K562 (cell line): ENCODE data around the gene BCL2L12. TPM values are rescaled to one million over a fixed set of nuclear protein-coding genes. Genes with fewer than 3 reads are reported as not detected.
A peak's percentile ranks its signal among the peaks of the same experiment; 100 is the strongest.

Experiments
- ATAC-seq: fragments of 200-7000 bp; cut with Tn5 transposase; 3 replicates; pipeline ENCODE4 v1.9.1; 2020; ENCODE audit warnings: moderate library complexity
- BruUV-seq: library from RNA; stranded (reverse); fragments of 400-500 nt; replicated peaks from 2 replicates; lab custom pipeline; 2021; lab: Mats Ljungman, UMichigan
- CTCF ChIA-PET: fragments of 300-600 bp; formaldehyde crosslinking; extraction: SDS; loops from one replicate; lab custom pipeline; 2021; ENCODE audit warnings: low intra/inter-chr PET ratio; lab: Yijun Ruan, JAX
- POLR2A ChIA-PET: fragments of 300-600, 350-650 bp; sonication (Branson Sonifier 250); formaldehyde crosslinking; extraction: SDS; loops from one replicate; lab custom pipeline; 2021; ENCODE audit warnings: antibody characterized with exemption, inconsistent platforms; lab: Yijun Ruan, JAX
- DNase-seq, 4 experiments: peaks; one replicate each; pipeline versions ENCODE4 v3.0.0 to v3.0.0-alpha.2; 2011 to 2018; ENCODE audit warnings: low spot score in 3 of 4, mixed read lengths in 3 of 4; ENCODE audit errors: extremely low read depth in 1 of 4
- FAIRE-seq: peaks from 2 replicates; lab custom pipeline; 2011; peaks lifted over from hg19 to GRCh38; lab: Jason Lieb, UNC
- H2AFZ ChIP-seq: 2 replicates; pipeline ENCODE4 v1.6.0; 2011; ENCODE audit warnings: low read depth, low read length, control low read depth, inconsistent platforms
- H3K27ac ChIP-seq: fragments of 200-600 bp; 3 replicates; pipeline ENCODE4 v1.8.0; 2011; ENCODE audit warnings: low read depth, mild to moderate bottlenecking, control low read depth, inconsistent platforms, low read length, moderate library complexity, mixed read lengths; ENCODE audit errors: extremely low read depth
- H3K27me3 ChIP-seq, 2 experiments: fragments of 300-600 bp in 1 of 2; 2 replicates in 1 of 2; 3 replicates in 1 of 2; pipeline versions ENCODE4 v1.6.0 to v1.8.0; 2011; ENCODE audit warnings: inconsistent platforms in 2 of 2, low read length in 2 of 2, mild to moderate bottlenecking in 1 of 2, mixed read lengths in 1 of 2, moderate library complexity in 1 of 2; ENCODE audit not compliant: control insufficient read depth in 2 of 2, insufficient read depth in 2 of 2
- H3K36me3 ChIP-seq: fragments of 300-600 bp; 3 replicates; pipeline ENCODE4 v1.8.0; 2011; ENCODE audit warnings: mild to moderate bottlenecking, low read length, inconsistent platforms; ENCODE audit not compliant: control insufficient read depth, insufficient read depth
- H3K4me1 ChIP-seq, 2 experiments: fragments of 200-600 bp in 1 of 2; replicated peaks in 1 of 2; 2 replicates in 1 of 2; 3 replicates in 1 of 2; pipeline versions ENCODE4 v1.5.1 to v1.8.0; 2011; ENCODE audit warnings: inconsistent platforms in 2 of 2, low read length in 2 of 2, mild to moderate bottlenecking in 1 of 2, mixed read lengths in 1 of 2, moderate library complexity in 1 of 2; ENCODE audit not compliant: control insufficient read depth in 2 of 2, insufficient read depth in 2 of 2
- H3K4me2 ChIP-seq: 2 replicates; pipeline ENCODE4 v1.6.1; 2011; ENCODE audit warnings: low read length, control low read depth, inconsistent platforms, mixed read lengths; ENCODE audit not compliant: insufficient read depth
- H3K4me3 ChIP-seq: fragments of 200-600 bp; sonication (generic), shearing (Covaris generic); 2 replicates; pipeline ENCODE4 v1.5.1; 2016; ENCODE audit warnings: control low read depth, inconsistent platforms
- H3K79me2 ChIP-seq: fragments of 200-600 bp; 3 replicates; pipeline ENCODE4 v1.8.0; 2011; ENCODE audit warnings: low read length, inconsistent platforms; ENCODE audit not compliant: control insufficient read depth, insufficient read depth
- H3K9ac ChIP-seq, 2 experiments: 2 replicates each; pipeline versions ENCODE4 v1.6.0 to v1.6.1; 2011; ENCODE audit warnings: low read depth in 2 of 2, low read length in 2 of 2, control low read depth in 1 of 2, inconsistent platforms in 1 of 2, mild to moderate bottlenecking in 1 of 2, mixed read lengths in 1 of 2; ENCODE audit not compliant: insufficient read depth in 1 of 2
- H3K9me1 ChIP-seq: one replicate; pipeline ENCODE4 v1.6.0; 2011; ENCODE audit warnings: inconsistent platforms, mild to moderate bottlenecking, low read length, moderate library complexity; ENCODE audit not compliant: control insufficient read depth, insufficient read depth
- H3K9me3 ChIP-seq: replicated peaks from 2 replicates; pipeline ENCODE4 v1.5.1; 2011; ENCODE audit warnings: low read depth, low read length, inconsistent platforms; ENCODE audit not compliant: control insufficient read depth, insufficient read depth
- H4K20me1 ChIP-seq: replicated peaks from 2 replicates; pipeline ENCODE4 v1.6.1; 2011; ENCODE audit warnings: low read length, inconsistent platforms, mixed read lengths; ENCODE audit not compliant: control insufficient read depth, insufficient read depth
- JUN ChIP-seq, 2 experiments: sonication (generic) in 1 of 2; formaldehyde crosslinking in 1 of 2; IDR thresholded peaks; 2 replicates each; pipeline versions ENCODE4 v1.6.1 to v1.8.0; 2012 to 2022; ENCODE audit warnings: borderline replicate concordance in 2 of 2, mild to moderate bottlenecking in 2 of 2, improper control_type of control experiment in 1 of 2, low read depth in 1 of 2, low read length in 1 of 2, missing genetic modification reagents in 1 of 2
- KAT2B ChIP-seq: IDR thresholded peaks from one replicate; pipeline ENCODE4 v1.6.1; 2012; ENCODE audit warnings: low read depth, mild to moderate bottlenecking, control low read depth, inconsistent platforms, low read length, moderate library complexity
- RBFOX2 ChIP-seq: fragments of 200-400 bp; formaldehyde crosslinking; IDR thresholded peaks from 2 replicates; pipeline ENCODE4 v1.6.1; 2017; ENCODE audit warnings: low read depth, mild to moderate bottlenecking, low read length, moderate library complexity
- ZC3H4 ChIP-seq: sonication (generic); formaldehyde crosslinking; IDR thresholded peaks from 2 replicates; pipeline ENCODE4 v1.9.0; 2021; ENCODE audit warnings: missing genetic modification reagents, borderline replicate concordance
- WGBS: fragments of 100-300 bp; shearing (Covaris generic); methylation state at CpG from one replicate; pipeline ENCODE4 v1.1.6; 2016; ENCODE audit warnings: low coverage, mixed read lengths; ENCODE audit not compliant: insufficient coverage; ENCODE audit errors: missing lambda C conversion rate; 5-methylcytosine and 5-hydroxymethylcytosine counted together
- in situ Hi-C: fragments of 300-500 bp; cut with MboI; formaldehyde crosslinking; loops from 4 replicates; pipeline ENCODE4 v1.15.0; 2018; ENCODE audit warnings: inconsistent platforms, mixed read lengths
- intact Hi-C: fragments of 100-400 bp; cut with micrococcal nuclease; formaldehyde crosslinking; loops from 2 replicates; pipeline ENCODE4 v1.14.2; 2022
- polyA plus RNA-seq, 8 experiments: library from polyadenylated mRNA; depleted of rRNA in 4 of 8; stranded (reverse) in 5 of 8; unstranded in 3 of 8; fragments of >200 nt; fragmentation: Nextera tagmentation in 2 of 8; fragmentation: Illumina TruSeq in 1 of 8; extraction: Ambion mirVana in 2 of 8; extraction: Trizol in 1 of 8; gene quantifications; 2 replicates each; pipeline versions ENCODE4 v1.2.1 to v1.2.3, GENCODE V29; 2011 to 2014; ENCODE audit warnings: inconsistent platforms in 1 of 8, missing spikeins in 1 of 8
- total RNA-seq, 7 experiments: library from RNA; depleted of rRNA in 6 of 7; stranded (reverse); fragments of >200 nt in 6 of 7; fragmentation: Illumina TruSeq in 2 of 7; extraction: Trizol in 2 of 7; gene quantifications; 2 replicates each; pipeline versions ENCODE4 v1.2.1 to v1.2.3, GENCODE V29; 2011 to 2021; ENCODE audit warnings: low replicate concordance in 1 of 7
- TF ChIP-seq, protein P1 (sequence below): fragments of 200-600 bp; sonication (generic); IDR thresholded peaks from one replicate; pipeline ENCODE4 v1.6.1; 2012; ENCODE audit warnings: mild to moderate bottlenecking, low read depth, low read length, inconsistent platforms
- TF ChIP-seq, protein P2 (sequence below): sonication (generic); formaldehyde crosslinking; IDR thresholded peaks from 2 replicates; pipeline ENCODE4 v1.8.1; 2023; ENCODE audit warnings: mild to moderate bottlenecking, missing genetic modification reagents

BCL2L12 gene
- total and polyA plus RNA-seq, 9 of the 15 experiments (the other 6 are each of a cell fraction or from before 2014, with no cell fraction given), result 7.4 to 263 (median 81.2) TPM

DNA sequence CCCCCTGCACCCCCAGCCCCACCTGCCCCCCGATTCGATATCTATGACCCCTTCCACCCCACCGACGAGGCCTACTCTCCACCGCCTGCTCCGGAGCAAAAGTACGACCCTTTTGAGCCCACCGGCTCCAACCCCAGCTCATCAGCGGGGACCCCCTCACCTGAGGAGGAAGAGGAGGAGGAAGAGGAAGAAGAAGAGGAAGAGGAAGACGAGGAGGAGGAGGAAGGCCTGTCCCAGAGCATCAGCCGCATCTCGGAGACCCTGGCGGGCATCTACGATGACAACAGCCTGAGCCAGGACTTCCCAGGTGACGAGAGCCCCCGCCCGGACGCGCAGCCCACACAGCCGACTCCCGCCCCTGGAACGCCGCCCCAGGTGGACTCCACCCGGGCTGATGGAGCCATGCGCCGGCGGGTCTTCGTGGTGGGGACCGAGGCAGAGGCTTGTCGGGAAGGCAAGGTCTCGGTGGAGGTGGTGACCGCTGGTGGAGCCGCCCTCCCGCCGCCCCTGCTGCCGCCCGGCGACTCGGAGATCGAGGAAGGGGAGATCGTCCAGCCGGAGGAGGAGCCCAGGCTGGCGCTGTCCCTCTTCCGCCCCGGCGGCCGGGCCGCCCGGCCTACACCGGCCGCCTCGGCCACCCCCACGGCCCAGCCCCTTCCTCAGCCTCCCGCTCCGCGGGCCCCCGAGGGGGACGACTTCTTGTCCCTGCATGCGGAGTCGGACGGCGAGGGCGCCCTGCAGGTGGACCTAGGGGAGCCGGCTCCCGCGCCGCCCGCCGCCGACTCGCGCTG is 14.5 kb upstream of the BCL2L12 start:
- H3K9ac ChIP-seq, result no peak overlapping the region
- DNase-seq, result no peak
- H3K27me3 ChIP-seq, result no peaks in the 10 kb centered on the region
- no peak for FAIRE-seq
- no TSS peak for BruUV-seq
- no peaks in the 10 kb centered on the region for H3K9me1 ChIP-seq
- no peak overlapping the region for H3K27ac ChIP-seq
- CTCF ChIA-PET, result no interaction called here
- no peak for ATAC-seq
- in situ Hi-C loops, result no loop called here
- intact Hi-C loops, result no loop called here
- H3K4me2 ChIP-seq, result no peak overlapping the region
- H2AFZ ChIP-seq, result no peak overlapping the region
- 0 out of 2 replicates have a peak, but pooled peaks cover 4% of the 10 kb centered on the region for H4K20me1 ChIP-seq
- POLR2A ChIA-PET, result no interaction called here
- peaks cover 4% of the 10 kb centered on the region; the same call in 1 of the 3 replicates for H3K79me2 ChIP-seq
- TF ChIP-seq ZC3H4 (CRISPR knock-in tag), result no peak
- TF ChIP-seq, protein P1, sequence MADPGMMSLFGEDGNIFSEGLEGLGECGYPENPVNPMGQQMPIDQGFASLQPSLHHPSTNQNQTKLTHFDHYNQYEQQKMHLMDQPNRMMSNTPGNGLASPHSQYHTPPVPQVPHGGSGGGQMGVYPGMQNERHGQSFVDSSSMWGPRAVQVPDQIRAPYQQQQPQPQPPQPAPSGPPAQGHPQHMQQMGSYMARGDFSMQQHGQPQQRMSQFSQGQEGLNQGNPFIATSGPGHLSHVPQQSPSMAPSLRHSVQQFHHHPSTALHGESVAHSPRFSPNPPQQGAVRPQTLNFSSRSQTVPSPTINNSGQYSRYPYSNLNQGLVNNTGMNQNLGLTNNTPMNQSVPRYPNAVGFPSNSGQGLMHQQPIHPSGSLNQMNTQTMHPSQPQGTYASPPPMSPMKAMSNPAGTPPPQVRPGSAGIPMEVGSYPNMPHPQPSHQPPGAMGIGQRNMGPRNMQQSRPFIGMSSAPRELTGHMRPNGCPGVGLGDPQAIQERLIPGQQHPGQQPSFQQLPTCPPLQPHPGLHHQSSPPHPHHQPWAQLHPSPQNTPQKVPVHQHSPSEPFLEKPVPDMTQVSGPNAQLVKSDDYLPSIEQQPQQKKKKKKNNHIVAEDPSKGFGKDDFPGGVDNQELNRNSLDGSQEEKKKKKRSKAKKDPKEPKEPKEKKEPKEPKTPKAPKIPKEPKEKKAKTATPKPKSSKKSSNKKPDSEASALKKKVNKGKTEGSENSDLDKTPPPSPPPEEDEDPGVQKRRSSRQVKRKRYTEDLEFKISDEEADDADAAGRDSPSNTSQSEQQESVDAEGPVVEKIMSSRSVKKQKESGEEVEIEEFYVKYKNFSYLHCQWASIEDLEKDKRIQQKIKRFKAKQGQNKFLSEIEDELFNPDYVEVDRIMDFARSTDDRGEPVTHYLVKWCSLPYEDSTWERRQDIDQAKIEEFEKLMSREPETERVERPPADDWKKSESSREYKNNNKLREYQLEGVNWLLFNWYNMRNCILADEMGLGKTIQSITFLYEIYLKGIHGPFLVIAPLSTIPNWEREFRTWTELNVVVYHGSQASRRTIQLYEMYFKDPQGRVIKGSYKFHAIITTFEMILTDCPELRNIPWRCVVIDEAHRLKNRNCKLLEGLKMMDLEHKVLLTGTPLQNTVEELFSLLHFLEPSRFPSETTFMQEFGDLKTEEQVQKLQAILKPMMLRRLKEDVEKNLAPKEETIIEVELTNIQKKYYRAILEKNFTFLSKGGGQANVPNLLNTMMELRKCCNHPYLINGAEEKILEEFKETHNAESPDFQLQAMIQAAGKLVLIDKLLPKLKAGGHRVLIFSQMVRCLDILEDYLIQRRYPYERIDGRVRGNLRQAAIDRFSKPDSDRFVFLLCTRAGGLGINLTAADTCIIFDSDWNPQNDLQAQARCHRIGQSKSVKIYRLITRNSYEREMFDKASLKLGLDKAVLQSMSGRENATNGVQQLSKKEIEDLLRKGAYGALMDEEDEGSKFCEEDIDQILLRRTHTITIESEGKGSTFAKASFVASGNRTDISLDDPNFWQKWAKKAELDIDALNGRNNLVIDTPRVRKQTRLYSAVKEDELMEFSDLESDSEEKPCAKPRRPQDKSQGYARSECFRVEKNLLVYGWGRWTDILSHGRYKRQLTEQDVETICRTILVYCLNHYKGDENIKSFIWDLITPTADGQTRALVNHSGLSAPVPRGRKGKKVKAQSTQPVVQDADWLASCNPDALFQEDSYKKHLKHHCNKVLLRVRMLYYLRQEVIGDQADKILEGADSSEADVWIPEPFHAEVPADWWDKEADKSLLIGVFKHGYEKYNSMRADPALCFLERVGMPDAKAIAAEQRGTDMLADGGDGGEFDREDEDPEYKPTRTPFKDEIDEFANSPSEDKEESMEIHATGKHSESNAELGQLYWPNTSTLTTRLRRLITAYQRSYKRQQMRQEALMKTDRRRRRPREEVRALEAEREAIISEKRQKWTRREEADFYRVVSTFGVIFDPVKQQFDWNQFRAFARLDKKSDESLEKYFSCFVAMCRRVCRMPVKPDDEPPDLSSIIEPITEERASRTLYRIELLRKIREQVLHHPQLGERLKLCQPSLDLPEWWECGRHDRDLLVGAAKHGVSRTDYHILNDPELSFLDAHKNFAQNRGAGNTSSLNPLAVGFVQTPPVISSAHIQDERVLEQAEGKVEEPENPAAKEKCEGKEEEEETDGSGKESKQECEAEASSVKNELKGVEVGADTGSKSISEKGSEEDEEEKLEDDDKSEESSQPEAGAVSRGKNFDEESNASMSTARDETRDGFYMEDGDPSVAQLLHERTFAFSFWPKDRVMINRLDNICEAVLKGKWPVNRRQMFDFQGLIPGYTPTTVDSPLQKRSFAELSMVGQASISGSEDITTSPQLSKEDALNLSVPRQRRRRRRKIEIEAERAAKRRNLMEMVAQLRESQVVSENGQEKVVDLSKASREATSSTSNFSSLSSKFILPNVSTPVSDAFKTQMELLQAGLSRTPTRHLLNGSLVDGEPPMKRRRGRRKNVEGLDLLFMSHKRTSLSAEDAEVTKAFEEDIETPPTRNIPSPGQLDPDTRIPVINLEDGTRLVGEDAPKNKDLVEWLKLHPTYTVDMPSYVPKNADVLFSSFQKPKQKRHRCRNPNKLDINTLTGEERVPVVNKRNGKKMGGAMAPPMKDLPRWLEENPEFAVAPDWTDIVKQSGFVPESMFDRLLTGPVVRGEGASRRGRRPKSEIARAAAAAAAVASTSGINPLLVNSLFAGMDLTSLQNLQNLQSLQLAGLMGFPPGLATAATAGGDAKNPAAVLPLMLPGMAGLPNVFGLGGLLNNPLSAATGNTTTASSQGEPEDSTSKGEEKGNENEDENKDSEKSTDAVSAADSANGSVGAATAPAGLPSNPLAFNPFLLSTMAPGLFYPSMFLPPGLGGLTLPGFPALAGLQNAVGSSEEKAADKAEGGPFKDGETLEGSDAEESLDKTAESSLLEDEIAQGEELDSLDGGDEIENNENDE, result no peak
- peak; percentile 36; the same call in 1 of the 2 replicates for TF ChIP-seq RBFOX2
- no peak for TF ChIP-seq JUN (IDR thresholded peaks at IDR 0.05; ENCODE audit: borderline replicate concordance, low read depth, low read length)
- no peak for TF ChIP-seq JUN (CRISPR knock-in tag; IDR thresholded peaks at IDR 0.05; ENCODE audit: borderline replicate concordance)
- TF ChIP-seq, protein P2, sequence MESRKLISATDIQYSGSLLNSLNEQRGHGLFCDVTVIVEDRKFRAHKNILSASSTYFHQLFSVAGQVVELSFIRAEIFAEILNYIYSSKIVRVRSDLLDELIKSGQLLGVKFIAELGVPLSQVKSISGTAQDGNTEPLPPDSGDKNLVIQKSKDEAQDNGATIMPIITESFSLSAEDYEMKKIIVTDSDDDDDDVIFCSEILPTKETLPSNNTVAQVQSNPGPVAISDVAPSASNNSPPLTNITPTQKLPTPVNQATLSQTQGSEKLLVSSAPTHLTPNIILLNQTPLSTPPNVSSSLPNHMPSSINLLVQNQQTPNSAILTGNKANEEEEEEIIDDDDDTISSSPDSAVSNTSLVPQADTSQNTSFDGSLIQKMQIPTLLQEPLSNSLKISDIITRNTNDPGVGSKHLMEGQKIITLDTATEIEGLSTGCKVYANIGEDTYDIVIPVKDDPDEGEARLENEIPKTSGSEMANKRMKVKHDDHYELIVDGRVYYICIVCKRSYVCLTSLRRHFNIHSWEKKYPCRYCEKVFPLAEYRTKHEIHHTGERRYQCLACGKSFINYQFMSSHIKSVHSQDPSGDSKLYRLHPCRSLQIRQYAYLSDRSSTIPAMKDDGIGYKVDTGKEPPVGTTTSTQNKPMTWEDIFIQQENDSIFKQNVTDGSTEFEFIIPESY (CRISPR knock-in tag), result peak; percentile 70; the same call in 1 of the 2 replicates
- no peak for TF ChIP-seq KAT2B
- TF ChIP-seq, all 486 proteins: peak for 2
- peaks cover 79% of the 10 kb centered on the region; the same call in 2 of the 3 replicates for H3K36me3 ChIP-seq
- 96% methylated on average over 8 of the region's 72 CpGs for WGBS
- H3K4me1 ChIP-seq, result peaks cover 0 to 9% of the 10 kb centered on the region in 2 experiments; a peak in 2 of 5 replicates
- no peak overlapping the region for H3K4me3 ChIP-seq
- H3K9me3 ChIP-seq, result no peaks in the 10 kb centered on the region; the same call in 1 of the 2 replicates
